Breast epithelium (tissue), 4 donors: ENCODE measurements around the gene ZIC5. TPM values are rescaled to one million over a fixed set of nuclear protein-coding genes. Genes with fewer than 3 reads are reported as not detected.

Experiments
- DNase-seq, 2 donors: peaks; one replicate each; pipeline ENCODE4 v3.0.0-alpha.2; 2019; ENCODE audit warnings: low spot score in 2 of 2
- H3K27ac ChIP-seq, 2 donors: fragments of 200-600 bp; sonication (generic) in 1 of 2; one replicate each; pipeline ENCODE4 v1.5.1; 2016 to 2019; ENCODE audit warnings: mild to moderate bottlenecking in 1 of 2
- H3K27me3 ChIP-seq, 2 donors: fragments of 200-600 bp; sonication (generic) in 1 of 2; one replicate each; pipeline versions ENCODE4 v1.5.1 to v1.6.0; 2017 to 2019; ENCODE audit warnings: control low read depth in 1 of 2, mild to moderate bottlenecking in 1 of 2
- H3K36me3 ChIP-seq: fragments of 200-600 bp; one replicate; pipeline ENCODE4 v1.5.1; 2019
- H3K4me1 ChIP-seq, 2 donors: fragments of 200-600 bp; sonication (generic); one replicate each; pipeline ENCODE4 v1.5.1; 2016 to 2019; ENCODE audit warnings: control low read depth in 1 of 2
- H3K4me3 ChIP-seq, 3 donors: fragments of 200-600 bp; sonication (generic); 1 replicate in 2 of 3; 2 replicates in 1 of 3; pipeline ENCODE4 v1.5.1; 2016 to 2019; ENCODE audit warnings: mild to moderate bottlenecking in 3 of 3, moderate library complexity in 2 of 3
- H3K9me3 ChIP-seq, 2 donors: fragments of 200-600 bp; sonication (generic) in 1 of 2; one replicate each; pipeline ENCODE4 v1.5.1; 2016 to 2019; ENCODE audit warnings: control low read depth in 1 of 2
- POLR2A ChIP-seq: fragments of 450-650 bp; IDR thresholded peaks from one replicate; pipeline ENCODE4 v1.6.1; 2016; ENCODE audit warnings: antibody characterized with exemption, mild to moderate bottlenecking, moderate library complexity
- POLR2AphosphoS5 ChIP-seq, 3 donors: sonication (generic); formaldehyde crosslinking; IDR thresholded peaks; one replicate each; pipeline ENCODE4 v1.6.1; 2017; ENCODE audit warnings: antibody characterized with exemption in 3 of 3
- intact Hi-C: fragments of 100-400 bp; cut with DNase I; formaldehyde crosslinking; loops from one replicate; pipeline ENCODE4 v1.15.1; 2023; ENCODE audit warnings: low total_unique reads
- total RNA-seq, 3 donors: library from RNA; depleted of rRNA; stranded (reverse); fragments of >200 nt; gene quantifications; one replicate each; pipeline ENCODE4 v1.1.0, GENCODE V29; 2016
- TF ChIP-seq, protein P1 (sequence below), 3 donors: fragments of 450-650 bp; IDR thresholded peaks; one replicate each; pipeline ENCODE4 v1.5.1; 2016 to 2017; ENCODE audit warnings: antibody characterized with exemption in 3 of 3, mild to moderate bottlenecking in 3 of 3, moderate library complexity in 3 of 3

ZIC5 gene
- total RNA-seq, 3 donors from 2014 or later, result not detected

DNA sequence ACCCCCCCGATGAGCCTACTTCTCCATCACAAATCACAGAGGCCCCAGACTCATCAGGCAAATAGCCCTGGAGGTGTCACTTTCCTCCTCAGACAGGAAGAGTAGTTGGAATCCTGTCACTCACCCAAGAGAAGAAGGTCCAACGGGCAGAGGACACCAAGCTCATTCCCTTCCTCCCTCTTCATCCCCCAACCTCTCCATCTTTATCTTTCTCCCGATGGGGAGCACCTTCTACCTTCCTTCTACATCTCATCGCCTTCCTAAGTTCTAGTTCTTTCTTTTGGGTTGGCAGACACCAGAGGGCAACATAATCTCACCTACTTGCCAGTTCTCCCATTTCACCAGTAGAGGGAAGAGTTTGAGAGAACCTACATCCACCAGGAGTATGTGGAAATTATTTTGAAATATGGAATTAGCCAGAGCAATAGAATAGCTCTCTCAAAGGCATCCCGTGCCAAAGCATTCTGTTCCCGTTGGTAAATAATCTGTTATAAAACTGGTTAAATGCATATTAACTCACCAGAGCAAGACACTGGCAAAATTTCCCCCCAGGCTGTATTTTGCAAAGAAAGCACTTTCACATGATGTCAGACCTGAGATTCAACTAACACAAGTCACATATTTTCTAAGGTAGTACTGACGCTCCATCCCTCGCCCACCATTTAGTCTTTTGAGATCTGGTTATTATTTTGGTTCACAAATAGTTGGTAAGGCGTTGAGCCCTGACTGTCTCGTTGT is 55.0 kb downstream of the ZIC5 start:
- H3K4me1 ChIP-seq, result no peaks in the 10 kb centered on the region
- no peaks in the 10 kb centered on the region for H3K9me3 ChIP-seq
- DNase-seq, result no peak
- no peak overlapping the region for H3K4me3 ChIP-seq
- TF ChIP-seq POLR2AphosphoS5 (IDR thresholded peaks at IDR 0.05), result no peak
- TF ChIP-seq POLR2A, result no peak
- TF ChIP-seq, protein P1, sequence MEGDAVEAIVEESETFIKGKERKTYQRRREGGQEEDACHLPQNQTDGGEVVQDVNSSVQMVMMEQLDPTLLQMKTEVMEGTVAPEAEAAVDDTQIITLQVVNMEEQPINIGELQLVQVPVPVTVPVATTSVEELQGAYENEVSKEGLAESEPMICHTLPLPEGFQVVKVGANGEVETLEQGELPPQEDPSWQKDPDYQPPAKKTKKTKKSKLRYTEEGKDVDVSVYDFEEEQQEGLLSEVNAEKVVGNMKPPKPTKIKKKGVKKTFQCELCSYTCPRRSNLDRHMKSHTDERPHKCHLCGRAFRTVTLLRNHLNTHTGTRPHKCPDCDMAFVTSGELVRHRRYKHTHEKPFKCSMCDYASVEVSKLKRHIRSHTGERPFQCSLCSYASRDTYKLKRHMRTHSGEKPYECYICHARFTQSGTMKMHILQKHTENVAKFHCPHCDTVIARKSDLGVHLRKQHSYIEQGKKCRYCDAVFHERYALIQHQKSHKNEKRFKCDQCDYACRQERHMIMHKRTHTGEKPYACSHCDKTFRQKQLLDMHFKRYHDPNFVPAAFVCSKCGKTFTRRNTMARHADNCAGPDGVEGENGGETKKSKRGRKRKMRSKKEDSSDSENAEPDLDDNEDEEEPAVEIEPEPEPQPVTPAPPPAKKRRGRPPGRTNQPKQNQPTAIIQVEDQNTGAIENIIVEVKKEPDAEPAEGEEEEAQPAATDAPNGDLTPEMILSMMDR (IDR thresholded peaks at IDR 0.05), result peak; percentile 66 to 87 (median 86)
- H3K27ac ChIP-seq, result no peak overlapping the region
- intact Hi-C loops, result no loop called here
- no peaks in the 10 kb centered on the region for H3K36me3 ChIP-seq
- peaks cover 0 to 11% of the 10 kb centered on the region in 2 donors for H3K27me3 ChIP-seq

DNA sequence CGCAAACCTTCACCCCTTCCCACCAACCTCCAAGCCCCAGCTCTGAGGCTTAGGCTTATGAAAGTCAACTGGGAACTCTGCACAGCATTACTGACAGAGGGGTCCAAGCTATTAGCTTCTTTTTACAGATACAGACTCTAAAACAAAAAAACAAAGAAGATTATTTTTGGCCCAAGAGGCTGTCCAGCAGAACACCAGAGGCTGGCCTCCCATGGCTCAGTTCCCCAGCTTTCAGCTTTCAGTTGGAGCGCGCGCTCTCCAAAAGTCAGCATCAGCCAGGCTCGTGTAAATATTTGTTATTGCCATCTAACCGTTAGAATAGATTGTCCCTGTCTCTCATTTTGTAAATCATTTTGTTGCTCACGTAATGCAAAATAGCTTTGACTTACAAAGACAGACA is 58.4 kb downstream of the ZIC5 start:
- TF ChIP-seq, protein P1 (IDR thresholded peaks at IDR 0.05), result no peak
- TF ChIP-seq POLR2AphosphoS5 (IDR thresholded peaks at IDR 0.05) (no peak), POLR2A (no peak)
- Histone ChIP-seq H3K27me3 (peaks cover 0 to 19% of the 10 kb centered on the region in 2 donors), H3K27ac (no peak overlapping the region), H3K9me3 (no peaks in the 10 kb centered on the region), H3K4me3 (no peak overlapping the region), H3K36me3 (no peaks in the 10 kb centered on the region), H3K4me1 (no peaks in the 10 kb centered on the region)
- DNase-seq, result no peak
- intact Hi-C loops, result no loop called here

Other genes starting within 250 kb of the ZIC5 start
- under 1 TPM in 1 of 3 donors, not detected in 2; 0.15 TPM for gene ZIC2, start 10.0 kb upstream of the ZIC5 start, total RNA-seq
- gene PCCA, start 117.3 kb upstream of the ZIC5 start, total RNA-seq, result 10 to 100 TPM; 46.6 to 69.8 (median 64.7) TPM